GM19351 (cell line): ENCODE data around the gene CLEC9A.

Experiments
- ATAC-seq: cut with Tn5 transposase; IDR thresholded peaks from one replicate; pipeline ENCODE4 v1.9.1; 2021; ENCODE audit warnings: mild to moderate bottlenecking, moderate library complexity; ENCODE audit not compliant: unreplicated experiment

CLEC9A gene

DNA sequence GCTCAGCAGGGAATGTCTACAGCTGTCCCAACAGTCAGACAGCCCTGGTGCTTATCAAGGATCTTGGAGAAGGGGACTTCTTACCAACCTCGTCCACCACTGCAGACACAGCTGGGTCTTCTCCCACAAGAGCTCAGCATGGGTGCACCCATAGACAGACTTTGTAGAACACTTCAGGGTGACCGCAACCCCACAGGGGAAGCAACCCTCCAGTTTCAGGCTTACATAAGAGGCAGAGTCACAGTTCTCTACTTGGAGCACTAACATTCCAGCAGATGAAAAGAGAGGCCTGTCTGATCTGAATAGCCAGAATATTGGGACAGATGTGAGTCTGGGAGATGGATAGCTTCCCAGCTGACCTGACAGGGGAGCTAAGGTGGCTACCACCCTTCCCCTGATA, 71.8 kb downstream of the CLEC9A start:
- no peak for ATAC-seq

DNA sequence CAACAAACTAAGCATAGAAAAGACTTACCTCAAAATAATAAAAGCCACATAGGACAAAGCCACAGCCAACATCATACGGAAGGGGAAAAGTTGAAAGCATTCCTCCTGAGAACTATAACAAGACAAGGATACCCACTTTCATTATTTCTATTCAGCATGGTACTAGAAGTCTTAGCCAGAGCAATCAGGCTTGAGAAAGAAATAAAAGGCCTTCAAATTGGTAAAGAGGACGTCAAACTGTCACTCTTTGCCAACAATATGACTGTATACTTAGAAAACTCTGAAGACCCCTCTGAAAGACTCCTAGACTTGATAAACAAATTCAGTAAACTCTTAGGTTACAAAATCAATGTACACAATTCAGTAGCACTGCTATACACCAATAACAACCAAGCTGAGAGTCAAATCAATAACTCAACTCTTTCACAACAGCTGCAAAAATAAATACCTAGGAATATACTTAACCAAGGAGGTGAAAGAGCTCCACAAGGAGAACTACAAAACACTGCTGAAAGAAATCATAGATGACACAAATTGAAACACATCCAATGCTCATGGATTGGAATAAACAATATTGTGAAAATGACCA, 79.9 kb downstream of the CLEC9A start:
- ATAC-seq = no peak

DNA sequence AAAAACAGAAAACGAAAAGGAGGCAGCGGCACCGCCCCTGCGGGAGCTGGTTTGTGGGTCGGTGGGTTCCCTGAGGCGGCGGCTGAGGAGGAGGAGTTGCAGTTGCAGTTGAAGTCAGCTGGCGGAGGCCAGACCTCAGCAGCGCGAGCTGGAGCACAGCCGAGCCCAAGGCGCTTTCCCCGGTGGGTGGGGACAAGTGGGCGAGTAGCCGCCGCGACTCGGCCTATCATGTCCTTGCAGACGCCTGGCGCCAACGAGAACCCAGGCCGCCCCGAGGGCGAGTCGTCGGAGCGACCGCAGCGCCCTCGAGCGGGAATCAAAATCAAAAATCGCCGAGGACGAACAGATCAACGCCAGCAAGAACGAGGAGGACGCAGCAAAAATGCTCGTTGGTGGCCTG, 81.0 kb downstream of the CLEC9A start:
- ATAC-seq = no peak

GRCh38 chr12:10113075-10113474, 82.6 kb downstream of the CLEC9A start:
- ATAC-seq = no peak

DNA sequence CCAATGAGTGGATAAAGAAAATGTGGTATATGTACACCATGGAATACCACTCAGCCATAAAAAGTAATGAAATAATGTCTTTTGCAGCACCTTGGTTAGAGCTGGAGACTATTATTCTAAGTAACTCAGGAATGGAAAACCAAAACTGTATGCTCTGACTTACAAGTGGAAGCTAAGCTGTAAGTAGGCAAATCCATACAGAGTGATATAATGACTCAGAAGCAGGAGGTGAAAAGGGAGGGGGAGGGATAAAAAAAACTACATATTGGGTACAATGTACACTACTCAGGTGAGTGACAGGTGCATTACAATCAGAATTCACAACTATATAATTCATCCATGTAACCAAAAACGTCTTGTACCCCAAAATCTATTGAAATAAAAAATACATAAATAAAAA, 83.4 kb downstream of the CLEC9A start:
- no peak for ATAC-seq

- no peak for ATAC-seq
These were observed 84.8 kb downstream of the CLEC9A start for GRCh38 chr12:10115311-10115710.
